H1 (cell line): ENCODE measurements around the gene RADIL. TPM values are rescaled to one million over a fixed set of nuclear protein-coding genes. Genes with fewer than 3 reads are reported as not detected.

Experiments used
- CTCF ChIA-PET: fragments of 300-600 bp; sonication (Branson Sonifier 250); formaldehyde crosslinking; loops from one replicate; lab custom pipeline; 2021; ENCODE audit not compliant: partially characterized antibody; lab: Charles Lee
- POLR2A ChIA-PET: fragments of 300-600 bp; sonication (Branson Sonifier 250); formaldehyde crosslinking; loops from one replicate; lab custom pipeline; 2021; ENCODE audit warnings: inconsistent platforms; ENCODE audit not compliant: partially characterized antibody; lab: Charles Lee
- DNase-seq, 2 experiments: peaks; one replicate each; pipeline versions ENCODE4 v3.0.0 to v3.0.0-alpha.2; 2010 to 2022; ENCODE audit warnings: low spot score in 2 of 2, low read depth in 1 of 2, mixed read lengths in 1 of 2
- FAIRE-seq: peaks from 2 replicates; lab custom pipeline; 2011; peaks lifted over from hg19 to GRCh38; lab: Jason Lieb, UNC
- H2AFZ ChIP-seq: 2 replicates; pipeline ENCODE4 v1.8.1; 2012; ENCODE audit warnings: low read length, inconsistent platforms
- H2AK5ac ChIP-seq: 2 replicates; pipeline ENCODE4 v1.6.1; 2013; ENCODE audit warnings: low read depth, low read length
- H2BK120ac ChIP-seq: replicated peaks from 2 replicates; pipeline ENCODE3; 2013; ENCODE audit warnings: low read depth, low read length, inconsistent platforms
- H2BK12ac ChIP-seq: 2 replicates; pipeline ENCODE4 v1.6.1; 2013; ENCODE audit warnings: low read depth, low read length
- H2BK15ac ChIP-seq: 2 replicates; pipeline ENCODE4 v1.6.1; 2013; ENCODE audit warnings: low read length
- H2BK20ac ChIP-seq: 2 replicates; pipeline ENCODE4 v1.6.1; 2013; ENCODE audit warnings: low read length
- H2BK5ac ChIP-seq: 2 replicates; pipeline ENCODE4 v1.6.1; 2013; ENCODE audit warnings: low read depth, low read length
- H3K14ac ChIP-seq: 2 replicates; pipeline ENCODE4 v1.6.1; 2013; ENCODE audit warnings: inconsistent platforms; ENCODE audit not compliant: insufficient read length
- H3K18ac ChIP-seq: 2 replicates; pipeline ENCODE4 v1.6.1; 2013; ENCODE audit warnings: low read length; ENCODE audit errors: extremely low read depth
- H3K23ac ChIP-seq: 2 replicates; pipeline ENCODE4 v1.6.1; 2013; ENCODE audit warnings: inconsistent platforms; ENCODE audit not compliant: insufficient read length
- H3K23me2 ChIP-seq: 2 replicates; pipeline ENCODE4 v1.6.1; 2013; ENCODE audit warnings: low read depth, low read length
- H3K27ac ChIP-seq: 2 replicates; pipeline ENCODE4 v1.6.1; 2011; ENCODE audit warnings: low read depth, low read length, inconsistent platforms
- H3K27me3 ChIP-seq, 4 experiments: replicated peaks in 1 of 4; 1 replicate in 1 of 4; 2 replicates in 3 of 4; pipeline versions ENCODE4 v1.6.1 to v1.8.1; 2011 to 2013; ENCODE audit warnings: low read length in 3 of 4, mild to moderate bottlenecking in 3 of 4, inconsistent platforms in 2 of 4, mixed read lengths in 2 of 4, moderate library complexity in 1 of 4; ENCODE audit not compliant: control insufficient read depth in 3 of 4, insufficient read depth in 3 of 4; ENCODE audit errors: extremely low read depth in 1 of 4
- H3K36me3 ChIP-seq, 4 experiments: 2 replicates each; pipeline versions ENCODE4 v1.6.1 to v1.8.1; 2011 to 2013; ENCODE audit warnings: mild to moderate bottlenecking in 4 of 4, low read length in 3 of 4, moderate library complexity in 2 of 4, control low read depth in 1 of 4, inconsistent platforms in 1 of 4; ENCODE audit not compliant: insufficient read depth in 4 of 4, control insufficient read depth in 2 of 4
- H3K4ac ChIP-seq: replicated peaks from 2 replicates; pipeline ENCODE3; 2013; ENCODE audit warnings: low read length, low read depth, mixed read lengths, inconsistent platforms; ENCODE audit not compliant: insufficient read length
- H3K4me1 ChIP-seq, 4 experiments: replicated peaks in 1 of 4; 1 replicate in 1 of 4; 2 replicates in 3 of 4; pipeline versions ENCODE4 v1.6.1 to v1.8.1; 2011 to 2013; ENCODE audit warnings: low read length in 3 of 4, inconsistent platforms in 2 of 4, mixed read lengths in 1 of 4; ENCODE audit not compliant: insufficient read depth in 4 of 4, control insufficient read depth in 3 of 4
- H3K4me2 ChIP-seq, 2 experiments: 2 replicates each; pipeline versions ENCODE4 v1.6.1 to v1.8.1; 2011 to 2013; ENCODE audit warnings: low read depth in 2 of 2, low read length in 2 of 2, control low read depth in 1 of 2, inconsistent platforms in 1 of 2, mild to moderate bottlenecking in 1 of 2; ENCODE audit not compliant: insufficient read depth in 1 of 2
- H3K4me3 ChIP-seq, 4 experiments: fragments of 200-600, 300-600 bp in 1 of 4; sonication (generic), shearing (Covaris generic), sonication (Bioruptor Twin) in 1 of 4; 2 replicates each; pipeline versions ENCODE4 v1.5.1 to v1.8.1; 2011 to 2016; ENCODE audit warnings: low read length in 4 of 4, low read depth in 3 of 4, control low read depth in 2 of 4, inconsistent platforms in 2 of 4, mild to moderate bottlenecking in 2 of 4, mixed read lengths in 1 of 4, moderate library complexity in 1 of 4; ENCODE audit not compliant: insufficient read depth in 2 of 4; ENCODE audit errors: extremely low read depth in 1 of 4
- H3K56ac ChIP-seq: replicated peaks from 2 replicates; pipeline ENCODE3; 2013; ENCODE audit warnings: low read depth, mild to moderate bottlenecking, mixed read lengths, low read length, inconsistent platforms; ENCODE audit not compliant: insufficient read length
- H3K79me1 ChIP-seq: 2 replicates; pipeline ENCODE4 v1.6.1; 2013; ENCODE audit warnings: low read depth, low read length, control low read depth
- H3K79me2 ChIP-seq, 2 experiments: 2 replicates each; pipeline versions ENCODE4 v1.6.1 to v1.8.1; 2012 to 2013; ENCODE audit warnings: low read length in 2 of 2, mild to moderate bottlenecking in 2 of 2, inconsistent platforms in 1 of 2; ENCODE audit not compliant: insufficient read depth in 2 of 2, control insufficient read depth in 1 of 2
- H3K9ac ChIP-seq, 4 experiments: replicated peaks in 1 of 4; 1 replicate in 1 of 4; 2 replicates in 3 of 4; pipeline versions ENCODE4 v1.6.1 to v1.8.1; 2011 to 2013; ENCODE audit warnings: low read depth in 3 of 4, low read length in 3 of 4, control low read depth in 2 of 4, mild to moderate bottlenecking in 2 of 4, moderate library complexity in 2 of 4, inconsistent platforms in 1 of 4; ENCODE audit errors: extremely low read depth in 1 of 4
- H3K9me3 ChIP-seq, 2 experiments: 2 replicates each; pipeline versions ENCODE4 v1.6.1 to v1.8.1; 2012 to 2013; ENCODE audit warnings: mild to moderate bottlenecking in 2 of 2, moderate library complexity in 2 of 2, control low read depth in 1 of 2, inconsistent platforms in 1 of 2, low read depth in 1 of 2, low read length in 1 of 2, mixed read lengths in 1 of 2; ENCODE audit not compliant: insufficient read depth in 2 of 2
- H4K20me1 ChIP-seq, 2 experiments: replicated peaks in 1 of 2; 2 replicates each; pipeline versions ENCODE3 to v1.8.1; 2011 to 2013; ENCODE audit warnings: inconsistent platforms in 2 of 2, low read length in 2 of 2, mild to moderate bottlenecking in 1 of 2; ENCODE audit not compliant: insufficient read depth in 2 of 2, control insufficient read depth in 1 of 2
- H4K5ac ChIP-seq: 2 replicates; pipeline ENCODE4 v1.6.1; 2013; ENCODE audit warnings: low read length, low read depth, mixed read lengths, inconsistent platforms; ENCODE audit not compliant: insufficient read length
- H4K8ac ChIP-seq: 2 replicates; pipeline ENCODE4 v1.8.0; 2013; ENCODE audit warnings: mild to moderate bottlenecking, moderate library complexity, low read length, inconsistent platforms; ENCODE audit not compliant: insufficient read depth; ENCODE audit errors: extremely low read depth
- H4K91ac ChIP-seq: replicated peaks from 2 replicates; pipeline ENCODE3; 2013; ENCODE audit warnings: low read length, mixed read lengths, inconsistent platforms; ENCODE audit not compliant: insufficient read length
- ASH2L ChIP-seq: fragments of 200-600, 300-600 bp; sonication (generic); IDR thresholded peaks from one replicate; pipeline ENCODE4 v1.7.1; 2017; ENCODE audit warnings: low read length
- BCL11A ChIP-seq, 2 experiments: IDR thresholded peaks; one replicate each; pipeline ENCODE4 v1.6.1; 2011; ENCODE audit warnings: low read depth in 2 of 2, low read length in 2 of 2, mild to moderate bottlenecking in 2 of 2
- CBX5 ChIP-seq: fragments of 300-800, 300-1000 bp; sonication (generic); IDR thresholded peaks from 2 replicates; pipeline ENCODE4 v1.7.1; 2016; ENCODE audit warnings: antibody characterized with exemption, low read length, low read depth
- KDM4A ChIP-seq: IDR thresholded peaks from one replicate; pipeline ENCODE4 v1.7.1; 2012; ENCODE audit warnings: low read depth, mild to moderate bottlenecking, moderate library complexity, low read length, inconsistent platforms; ENCODE audit not compliant: severe bottlenecking
- POU5F1 ChIP-seq: IDR thresholded peaks from 2 replicates; pipeline ENCODE4 v1.6.1; 2011; ENCODE audit warnings: low read depth, mild to moderate bottlenecking, low read length, moderate library complexity
- RBBP5 ChIP-seq: IDR thresholded peaks from 2 replicates; pipeline ENCODE4 v1.7.1; 2012; ENCODE audit warnings: low read depth, mild to moderate bottlenecking, inconsistent platforms, low read length, moderate library complexity, borderline replicate concordance
- SAP30 ChIP-seq: fragments of 300-600 bp; sonication (generic); IDR thresholded peaks from 2 replicates; pipeline ENCODE4 v1.7.1; 2012; ENCODE audit warnings: low read length, moderate library complexity, mild to moderate bottlenecking, inconsistent platforms; ENCODE audit not compliant: insufficient read depth, insufficient replicate concordance
- SIN3A ChIP-seq, 2 experiments: IDR thresholded peaks in 1 of 2; conservative IDR thresholded peaks in 1 of 2; 2 replicates each; pipeline ENCODE4 v1.6.1; 2011 to 2012; ENCODE audit warnings: low read length in 2 of 2, improper control_type of control experiment in 1 of 2, low read depth in 1 of 2, mild to moderate bottlenecking in 1 of 2
- WGBS, 2 experiments: shearing (Covaris generic) in 1 of 2; methylation state at CpG; one replicate each; pipeline versions ENCODE4 v1.1.6 to v1.1.7; 2013 to 2015; ENCODE audit warnings: low lambda C conversion rate in 2 of 2, mixed read lengths in 2 of 2, inconsistent platforms in 1 of 2, low coverage in 1 of 2, missing lambda C conversion rate in 1 of 2; ENCODE audit not compliant: insufficient replicate concordance in 2 of 2, insufficient coverage in 1 of 2, insufficient read length in 1 of 2; ENCODE audit errors: extremely low coverage in 1 of 2, missing lambda C conversion rate in 1 of 2; 5-methylcytosine and 5-hydroxymethylcytosine counted together
- polyA plus RNA-seq, 7 experiments: library from polyadenylated mRNA; depleted of rRNA in 3 of 7; stranded (reverse) in 5 of 7; unstranded in 2 of 7; fragments of >200 nt in 5 of 7; fragments of 200-250 nt in 2 of 7; gene quantifications; 1 replicate in 5 of 7; 2 replicates in 1 of 7; 4 replicates in 1 of 7; pipeline versions ENCODE4 v1.2.1 to v1.2.3, GENCODE V29; 2011 to 2013; ENCODE audit warnings: missing spikeins in 2 of 7, mixed read lengths in 2 of 7
- total RNA-seq: library from RNA; stranded (reverse); fragmentation: NEBNext Ultra II Directional; extraction: Animal tissue kit (Norgen Biotek cat#: 25700); gene quantifications from 2 replicates; pipeline ENCODE4 v1.2.1, GENCODE V29; 2021
- TF ChIP-seq, protein P1 (sequence below): IDR thresholded peaks from 2 replicates; pipeline ENCODE4 v1.6.1; 2012; ENCODE audit warnings: inconsistent platforms

RADIL gene
- total and polyA plus RNA-seq, 2 of the 8 experiments (the other 6 are each of a cell fraction or from before 2014, with no cell fraction given), result 5.0 to 5.4 TPM

DNA sequence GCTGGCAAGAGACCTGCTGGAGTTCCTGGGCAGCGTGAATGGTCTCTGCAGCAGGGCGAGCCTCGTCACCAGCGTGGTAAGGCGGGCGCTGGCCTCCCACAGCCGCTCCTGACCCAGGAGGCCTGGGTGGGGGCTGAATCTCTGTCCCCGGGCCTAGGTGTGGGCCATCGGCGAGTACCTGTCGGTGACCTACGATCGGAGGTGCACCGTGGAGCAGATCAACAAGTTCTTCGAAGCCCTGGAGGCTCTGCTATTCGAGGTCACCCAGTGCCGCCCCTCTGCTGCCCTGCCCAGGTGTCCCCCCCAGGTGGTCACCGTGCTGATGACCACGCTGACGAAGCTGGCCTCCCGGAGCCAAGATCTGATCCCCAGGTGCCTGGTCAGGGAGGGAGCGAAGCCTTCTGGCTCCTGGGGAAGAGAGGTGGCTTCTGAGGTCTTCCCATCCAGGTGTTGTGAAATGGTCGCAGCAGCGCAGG is 93.0 kb downstream of the RADIL start:
- Histone ChIP-seq H3K27ac (no peak overlapping the region), H4K91ac (no peak overlapping the region), H2BK15ac (no peak overlapping the region), H3K4ac (no peak overlapping the region), H3K4me1 (peaks cover 0 to 3% (median 1%) of the 10 kb centered on the region in 4 experiments; a peak in 4 of 7 replicates), H3K23ac (no peak overlapping the region), H3K18ac (no peak overlapping the region), H2BK20ac (no peak overlapping the region), H3K14ac (no peak overlapping the region), H3K56ac (no peak overlapping the region), H2AFZ (no peak overlapping the region), H3K9ac (no peak overlapping the region), H3K4me3 (no peak overlapping the region), H3K79me2 (no peaks in the 10 kb centered on the region), H4K5ac (no peak overlapping the region), H3K9me3 (no peaks in the 10 kb centered on the region; a peak in 1 of 4 replicates), H4K8ac (no peak overlapping the region), H2BK12ac (no peak overlapping the region), H4K20me1 (peaks cover 0 to 5% of the 10 kb centered on the region in 2 experiments), H2BK5ac (no peak overlapping the region), H3K4me2 (no peak overlapping the region), H3K79me1 (no peaks in the 10 kb centered on the region), H2AK5ac (no peak overlapping the region), H3K36me3 (peaks cover 3 to 30% (median 9%) of the 10 kb centered on the region in 4 experiments; a peak in 5 of 8 replicates), H3K27me3 (no peaks in the 10 kb centered on the region), H3K23me2 (peaks cover 7% of the 10 kb centered on the region; the same call in 1 of the 2 replicates), H2BK120ac (no peak overlapping the region)
- no peak for DNase-seq
- ChIA-PET CTCF (interaction anchor here (0.6 to 2.4 kb wide), 5 partner anchors 8 to 41 kb away, joined by 3 to 11 read pairs (median 8); no protein-coding TSS in a partner anchor), POLR2A (interaction anchor here (0.6 to 1.7 kb wide), 2 partner anchors 10 to 13 kb away, joined by 4 read pairs; no protein-coding TSS in a partner anchor)
- WGBS, 2 experiments, result 96% methylated on average over 17 of the region's 24 CpGs; no CpG with 5 or more reads in 1 of the 2 experiments
- TF ChIP-seq SAP30 (no peak), ASH2L (no peak), BCL11A (IDR thresholded peaks at IDR 0.05; ENCODE audit: low read depth in 2 of 2, low read length in 2 of 2) (no peak), RBBP5 (no peak), KDM4A (no peak), SIN3A (conservative IDR thresholded peaks at IDR 0.05 in 1 of 2, IDR thresholded peaks at IDR 0.05 in 1 of 2; ENCODE audit: low read depth in 1 of 2, low read length in 2 of 2) (no peak), CBX5 (no peak), POU5F1 (no peak)
- TF ChIP-seq, protein P1, sequence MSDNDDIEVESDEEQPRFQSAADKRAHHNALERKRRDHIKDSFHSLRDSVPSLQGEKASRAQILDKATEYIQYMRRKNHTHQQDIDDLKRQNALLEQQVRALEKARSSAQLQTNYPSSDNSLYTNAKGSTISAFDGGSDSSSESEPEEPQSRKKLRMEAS, result no peak
- FAIRE-seq, result no peak
